ENCODE data around the gene YARS1. TPM values are rescaled to one million over a fixed set of nuclear protein-coding genes. Genes with fewer than 3 reads are reported as not detected.
A peak's percentile ranks its signal among the peaks of the same experiment; 100 is the strongest.

YARS1 gene
- total and polyA plus RNA-seq, 2 of the 13 experiments (the other 11 are each of a cell fraction or from before 2014, with no cell fraction given), result 50.1 to 113 TPM

- TF ChIP-seq CBX2 (IDR thresholded peaks at IDR 0.05; ENCODE audit: low read depth, low read length) (no peak), CBX2 (CRISPR knock-in tag; IDR thresholded peaks at IDR 0.05; ENCODE audit: low read depth) (no peak), NR2C2 (CRISPR knock-in tag; IDR thresholded peaks at IDR 0.05; ENCODE audit: borderline replicate concordance) (no peak), GABPB1 (CRISPR knock-in tag; IDR thresholded peaks at IDR 0.05) (peak; percentile 64), ZNF720 (CRISPR knock-in tag; IDR thresholded peaks at IDR 0.05) (no peak), ZNF770 (CRISPR knock-in tag; IDR thresholded peaks at IDR 0.05) (peak; percentile 87), SIN3B (IDR thresholded peaks at IDR 0.05; ENCODE audit: low read length) (no peak), ZNF607 (CRISPR knock-in tag; IDR thresholded peaks at IDR 0.05; ENCODE audit: borderline replicate concordance) (peak; percentile 53; the same call in 1 of the 2 replicates), ZBTB4 (CRISPR knock-in tag; IDR thresholded peaks at IDR 0.05; ENCODE audit: borderline replicate concordance) (peak; percentile 74), ZNF598 (CRISPR knock-in tag; IDR thresholded peaks at IDR 0.05; ENCODE audit: borderline replicate concordance) (no peak), SIX1 (CRISPR knock-in tag; IDR thresholded peaks at IDR 0.05; ENCODE audit: borderline replicate concordance) (no peak), HNF4G (IDR thresholded peaks at IDR 0.05; ENCODE audit: borderline replicate concordance, low read depth, low read length) (peak; percentile 51; the same call in 1 of the 2 replicates), HNF4G (CRISPR knock-in tag; IDR thresholded peaks at IDR 0.05; ENCODE audit: borderline replicate concordance, low read depth) (peak; percentile 36; the same call in 1 of the 2 replicates), TAF15 (IDR thresholded peaks at IDR 0.05; ENCODE audit: low read depth, low read length, poor library complexity, severe bottlenecking) (peak; percentile 84), RBFOX2 (IDR thresholded peaks at IDR 0.05; ENCODE audit: low read depth, low read length) (no peak), IKZF4 (CRISPR knock-in tag; IDR thresholded peaks at IDR 0.05; ENCODE audit: borderline replicate concordance, low read depth, not compliant biosample characterization) (no peak), ELK4 (CRISPR knock-in tag; IDR thresholded peaks at IDR 0.05; ENCODE audit: borderline replicate concordance) (no peak)
- TF ChIP-seq, protein P1, sequence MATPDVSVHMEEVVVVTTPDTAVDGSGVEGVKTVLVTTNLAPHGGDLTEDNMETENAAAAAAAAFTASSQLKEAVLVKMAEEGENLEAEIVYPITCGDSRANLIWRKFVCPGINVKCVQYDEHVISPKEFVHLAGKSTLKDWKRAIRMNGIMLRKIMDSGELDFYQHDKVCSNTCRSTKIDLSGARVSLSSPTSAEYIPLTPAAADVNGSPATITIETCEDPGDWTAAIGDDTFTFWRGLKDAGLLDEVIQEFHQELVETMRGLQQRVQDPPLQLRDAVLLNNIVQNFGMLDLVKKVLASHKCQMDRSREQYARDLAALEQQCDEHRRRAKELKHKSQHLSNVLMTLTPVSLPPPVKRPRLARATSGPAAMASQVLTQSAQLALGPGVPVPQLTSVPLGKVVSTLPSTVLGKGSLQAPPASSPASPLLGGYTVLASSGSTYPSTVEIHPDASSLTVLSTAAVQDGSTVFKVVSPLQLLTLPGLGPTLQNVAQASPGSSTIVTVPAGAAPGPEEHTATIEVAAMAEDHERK (CRISPR knock-in tag; IDR thresholded peaks at IDR 0.05; ENCODE audit: low read depth), result no peak
- TF ChIP-seq, protein P2, sequence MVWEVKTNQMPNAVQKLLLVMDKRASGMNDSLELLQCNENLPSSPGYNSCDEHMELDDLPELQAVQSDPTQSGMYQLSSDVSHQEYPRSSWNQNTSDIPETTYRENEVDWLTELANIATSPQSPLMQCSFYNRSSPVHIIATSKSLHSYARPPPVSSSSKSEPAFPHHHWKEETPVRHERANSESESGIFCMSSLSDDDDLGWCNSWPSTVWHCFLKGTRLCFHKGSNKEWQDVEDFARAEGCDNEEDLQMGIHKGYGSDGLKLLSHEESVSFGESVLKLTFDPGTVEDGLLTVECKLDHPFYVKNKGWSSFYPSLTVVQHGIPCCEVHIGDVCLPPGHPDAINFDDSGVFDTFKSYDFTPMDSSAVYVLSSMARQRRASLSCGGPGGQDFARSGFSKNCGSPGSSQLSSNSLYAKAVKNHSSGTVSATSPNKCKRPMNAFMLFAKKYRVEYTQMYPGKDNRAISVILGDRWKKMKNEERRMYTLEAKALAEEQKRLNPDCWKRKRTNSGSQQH (CRISPR knock-in tag; IDR thresholded peaks at IDR 0.05; ENCODE audit: low read depth), result no peak
Observed at GRCh38 chr1:32759997-32760623, 57.0 kb downstream of the YARS1 start (continued).

Measured in HepG2 (cell line).